Testis (tissue), 2 donors: Measurements from ENCODE around the gene CRISP2.

ENCODE experiments used
- POLR2A ChIP-seq: fragments of 450-650 bp; IDR thresholded peaks from one replicate; pipeline ENCODE4 v1.6.1; 2017; ENCODE audit warnings: antibody characterized with exemption, mild to moderate bottlenecking, moderate library complexity
- TF ChIP-seq, protein P1 (sequence below), 3 experiments: fragments of 450-650 bp in 2 of 3; fragments of 200-600 bp in 1 of 3; sonication (generic) in 1 of 3; IDR thresholded peaks; one replicate each; pipeline ENCODE4 v1.5.1; 2016 to 2019; ENCODE audit warnings: antibody characterized with exemption in 3 of 3, mild to moderate bottlenecking in 2 of 3, moderate library complexity in 1 of 3

DNA sequence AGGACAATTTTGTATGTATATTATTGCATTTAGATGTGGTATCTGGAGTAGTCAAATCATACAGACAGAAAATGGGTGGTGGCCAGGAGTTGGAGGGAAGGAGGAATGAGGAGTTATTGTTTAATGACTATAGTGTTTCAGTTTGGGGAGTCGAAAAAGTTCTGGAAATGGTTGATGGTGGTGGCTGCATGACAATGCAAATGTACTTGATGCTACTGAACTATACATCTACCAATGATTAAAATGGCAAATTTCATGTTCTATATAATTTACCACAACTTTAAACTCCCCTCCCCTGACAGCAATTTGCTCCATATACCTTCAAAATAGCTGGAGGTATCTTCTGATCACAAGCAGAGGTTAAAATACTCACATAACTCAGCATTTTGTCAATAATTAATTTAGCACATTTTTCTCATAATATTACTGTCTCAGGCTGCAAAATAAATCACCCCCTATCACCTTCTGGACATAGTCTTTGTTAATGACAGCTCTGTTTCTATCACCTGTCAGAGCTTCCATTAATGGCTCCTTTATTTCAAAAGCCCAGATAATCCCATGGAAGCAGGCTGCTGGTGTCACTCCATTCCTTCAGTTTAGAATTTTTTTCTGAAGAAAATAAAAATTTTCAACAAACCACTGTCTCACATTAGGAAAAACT is 51.0 kb downstream of the CRISP2 start:
- TF ChIP-seq, protein P1, sequence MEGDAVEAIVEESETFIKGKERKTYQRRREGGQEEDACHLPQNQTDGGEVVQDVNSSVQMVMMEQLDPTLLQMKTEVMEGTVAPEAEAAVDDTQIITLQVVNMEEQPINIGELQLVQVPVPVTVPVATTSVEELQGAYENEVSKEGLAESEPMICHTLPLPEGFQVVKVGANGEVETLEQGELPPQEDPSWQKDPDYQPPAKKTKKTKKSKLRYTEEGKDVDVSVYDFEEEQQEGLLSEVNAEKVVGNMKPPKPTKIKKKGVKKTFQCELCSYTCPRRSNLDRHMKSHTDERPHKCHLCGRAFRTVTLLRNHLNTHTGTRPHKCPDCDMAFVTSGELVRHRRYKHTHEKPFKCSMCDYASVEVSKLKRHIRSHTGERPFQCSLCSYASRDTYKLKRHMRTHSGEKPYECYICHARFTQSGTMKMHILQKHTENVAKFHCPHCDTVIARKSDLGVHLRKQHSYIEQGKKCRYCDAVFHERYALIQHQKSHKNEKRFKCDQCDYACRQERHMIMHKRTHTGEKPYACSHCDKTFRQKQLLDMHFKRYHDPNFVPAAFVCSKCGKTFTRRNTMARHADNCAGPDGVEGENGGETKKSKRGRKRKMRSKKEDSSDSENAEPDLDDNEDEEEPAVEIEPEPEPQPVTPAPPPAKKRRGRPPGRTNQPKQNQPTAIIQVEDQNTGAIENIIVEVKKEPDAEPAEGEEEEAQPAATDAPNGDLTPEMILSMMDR (IDR thresholded peaks at IDR 0.05), result no peak
- TF ChIP-seq POLR2A, result no peak
